ENCODE results near the gene ELP2. TPM values are rescaled to one million over a fixed set of nuclear protein-coding genes. Genes with fewer than 3 reads are reported as not detected.
A peak's percentile ranks its signal among the peaks of the same experiment; 100 is the strongest.

The ELP2 gene
- total RNA-seq, 1 donor from 2014 or later = 89.9 TPM

DNA sequence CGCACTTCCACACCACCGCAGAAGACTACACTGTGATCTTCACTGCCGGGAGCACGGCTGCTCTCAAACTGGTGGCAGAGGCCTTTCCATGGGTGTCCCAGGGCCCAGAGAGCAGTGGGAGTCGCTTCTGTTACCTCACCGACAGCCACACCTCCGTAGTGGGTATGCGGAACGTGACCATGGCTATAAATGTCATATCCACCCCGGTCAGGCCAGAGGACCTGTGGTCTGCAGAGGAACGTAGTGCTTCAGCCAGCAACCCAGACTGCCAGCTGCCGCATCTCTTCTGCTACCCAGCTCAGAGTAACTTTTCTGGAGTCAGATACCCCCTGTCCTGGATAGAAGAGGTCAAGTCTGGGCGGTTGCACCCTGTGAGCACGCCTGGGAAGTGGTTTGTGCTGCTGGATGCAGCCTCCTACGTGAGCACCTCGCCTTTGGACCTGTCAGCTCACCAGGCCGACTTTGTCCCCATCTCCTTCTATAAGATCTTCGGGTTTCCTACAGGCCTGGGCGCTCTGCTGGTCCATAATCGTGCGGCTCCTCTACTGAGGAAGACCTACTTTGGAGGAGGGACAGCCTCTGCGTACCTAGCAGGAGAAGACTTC, 70.1 kb downstream of the ELP2 start:
- H3K9me3 Mint-ChIP-seq (ENCODE audit: unreplicated experiment) = no peaks in the 10 kb centered on the region
- DNase-seq (ENCODE audit: extremely low spot score, unreplicated experiment) = peak; percentile 75
- H3K4me1 Mint-ChIP-seq (ENCODE audit: unreplicated experiment) = no peaks in the 10 kb centered on the region
- no peaks in the 10 kb centered on the region for H3K27me3 Mint-ChIP-seq (ENCODE audit: unreplicated experiment)
- no peaks in the 10 kb centered on the region for H3K36me3 Mint-ChIP-seq (ENCODE audit: unreplicated experiment)
- H3K27ac Mint-ChIP-seq (ENCODE audit: unreplicated experiment) = no peak overlapping the region
- TF ChIP-seq, protein P1, sequence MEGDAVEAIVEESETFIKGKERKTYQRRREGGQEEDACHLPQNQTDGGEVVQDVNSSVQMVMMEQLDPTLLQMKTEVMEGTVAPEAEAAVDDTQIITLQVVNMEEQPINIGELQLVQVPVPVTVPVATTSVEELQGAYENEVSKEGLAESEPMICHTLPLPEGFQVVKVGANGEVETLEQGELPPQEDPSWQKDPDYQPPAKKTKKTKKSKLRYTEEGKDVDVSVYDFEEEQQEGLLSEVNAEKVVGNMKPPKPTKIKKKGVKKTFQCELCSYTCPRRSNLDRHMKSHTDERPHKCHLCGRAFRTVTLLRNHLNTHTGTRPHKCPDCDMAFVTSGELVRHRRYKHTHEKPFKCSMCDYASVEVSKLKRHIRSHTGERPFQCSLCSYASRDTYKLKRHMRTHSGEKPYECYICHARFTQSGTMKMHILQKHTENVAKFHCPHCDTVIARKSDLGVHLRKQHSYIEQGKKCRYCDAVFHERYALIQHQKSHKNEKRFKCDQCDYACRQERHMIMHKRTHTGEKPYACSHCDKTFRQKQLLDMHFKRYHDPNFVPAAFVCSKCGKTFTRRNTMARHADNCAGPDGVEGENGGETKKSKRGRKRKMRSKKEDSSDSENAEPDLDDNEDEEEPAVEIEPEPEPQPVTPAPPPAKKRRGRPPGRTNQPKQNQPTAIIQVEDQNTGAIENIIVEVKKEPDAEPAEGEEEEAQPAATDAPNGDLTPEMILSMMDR (IDR thresholded peaks at IDR 0.05) = no peak
- H3K4me3 Mint-ChIP-seq (ENCODE audit: unreplicated experiment) = no peak overlapping the region

DNA sequence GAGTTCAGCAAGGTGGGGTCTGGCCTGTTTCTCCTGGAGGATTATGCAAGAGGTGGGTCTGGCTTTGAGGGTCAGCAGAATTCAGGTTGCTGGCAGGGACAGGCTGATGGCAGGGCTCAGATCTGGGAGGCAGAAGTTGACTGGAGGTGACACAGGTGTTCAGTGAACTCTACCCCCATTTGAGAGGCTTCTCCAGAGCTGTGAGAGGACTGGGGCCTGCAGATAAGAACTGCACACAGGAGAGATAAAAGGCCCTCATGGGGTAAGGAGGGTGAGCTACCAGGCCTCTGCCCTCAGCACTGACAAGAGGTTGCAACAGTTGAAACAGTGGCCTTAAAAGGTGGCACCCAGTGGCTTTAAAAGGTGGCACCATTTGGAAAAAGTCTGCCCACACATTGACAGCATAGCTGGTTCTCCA, 70.7 kb downstream of the ELP2 start:
- Mint-ChIP-seq H3K4me1 (ENCODE audit: unreplicated experiment) (no peaks in the 10 kb centered on the region), H3K36me3 (ENCODE audit: unreplicated experiment) (peaks cover 4% of the 10 kb centered on the region), H3K27ac (ENCODE audit: unreplicated experiment) (no peak overlapping the region), H3K9me3 (ENCODE audit: unreplicated experiment) (no peaks in the 10 kb centered on the region), H3K27me3 (ENCODE audit: unreplicated experiment) (no peaks in the 10 kb centered on the region), H3K4me3 (ENCODE audit: unreplicated experiment) (no peak overlapping the region)
- DNase-seq (ENCODE audit: extremely low spot score, unreplicated experiment) = no peak
- TF ChIP-seq, protein P1 (IDR thresholded peaks at IDR 0.05) = no peak

DNA sequence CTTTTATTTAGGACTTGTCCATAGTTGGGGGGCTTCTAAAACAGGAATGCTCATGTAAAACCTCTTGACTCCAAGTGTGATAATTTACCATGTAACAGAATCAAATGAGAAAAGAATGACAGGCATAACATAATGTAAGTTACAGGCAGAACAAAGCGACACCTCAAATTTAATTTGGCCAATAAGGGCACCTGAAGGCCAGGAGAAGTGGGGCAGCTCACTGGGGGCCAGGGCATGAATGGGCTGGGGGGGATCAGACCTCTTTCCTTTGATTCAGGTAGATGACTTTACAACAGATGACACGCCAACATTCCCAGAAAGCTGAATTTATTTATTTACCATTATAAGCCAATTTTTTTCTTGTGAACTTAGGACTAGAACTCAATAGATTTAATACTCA, 72.1 kb downstream of the ELP2 start:
- Mint-ChIP-seq H3K27ac (ENCODE audit: unreplicated experiment) (no peak overlapping the region), H3K9me3 (ENCODE audit: unreplicated experiment) (no peaks in the 10 kb centered on the region), H3K27me3 (ENCODE audit: unreplicated experiment) (no peaks in the 10 kb centered on the region), H3K36me3 (ENCODE audit: unreplicated experiment) (peaks cover 8% of the 10 kb centered on the region), H3K4me1 (ENCODE audit: unreplicated experiment) (no peaks in the 10 kb centered on the region), H3K4me3 (ENCODE audit: unreplicated experiment) (no peak overlapping the region)
- DNase-seq (ENCODE audit: extremely low spot score, unreplicated experiment) = peak; percentile 59
- TF ChIP-seq, protein P1 (IDR thresholded peaks at IDR 0.05) = no peak

DNA sequence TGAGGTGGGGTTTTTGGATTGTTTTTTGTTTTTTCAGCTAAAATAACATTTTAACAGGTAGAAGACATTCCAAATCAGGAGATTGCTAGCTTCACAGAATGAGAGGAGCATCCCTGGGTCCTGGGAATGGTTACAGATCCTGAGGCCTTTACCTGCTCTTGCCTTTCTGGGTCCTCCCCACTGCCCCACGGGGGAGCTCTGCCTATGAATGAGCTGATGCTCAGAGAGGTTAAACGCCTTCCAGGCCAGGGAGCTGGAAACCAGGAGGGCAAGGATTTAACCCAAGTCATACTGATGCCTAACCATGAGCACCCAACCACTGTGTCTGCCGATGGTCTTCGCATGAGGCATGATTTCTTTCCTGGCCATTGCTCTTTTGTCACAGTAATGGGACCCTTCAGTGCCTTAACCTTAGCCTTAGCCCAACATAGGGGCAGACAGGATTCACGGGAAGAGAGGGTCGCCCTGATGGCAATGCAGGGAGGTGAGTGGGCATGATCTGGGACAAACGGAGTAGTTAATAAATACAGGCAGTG, 73.7 kb downstream of the ELP2 start:
- H3K36me3 Mint-ChIP-seq (ENCODE audit: unreplicated experiment) = peaks cover 18% of the 10 kb centered on the region
- TF ChIP-seq, protein P1 (IDR thresholded peaks at IDR 0.05) = no peak
- no peak overlapping the region for H3K4me3 Mint-ChIP-seq (ENCODE audit: unreplicated experiment)
- H3K4me1 Mint-ChIP-seq (ENCODE audit: unreplicated experiment) = no peaks in the 10 kb centered on the region
- no peak overlapping the region for H3K27ac Mint-ChIP-seq (ENCODE audit: unreplicated experiment)
- peak; percentile 57 for DNase-seq (ENCODE audit: extremely low spot score, unreplicated experiment)
- no peaks in the 10 kb centered on the region for H3K27me3 Mint-ChIP-seq (ENCODE audit: unreplicated experiment)
- peaks cover 10% of the 10 kb centered on the region for H3K9me3 Mint-ChIP-seq (ENCODE audit: unreplicated experiment)

DNA sequence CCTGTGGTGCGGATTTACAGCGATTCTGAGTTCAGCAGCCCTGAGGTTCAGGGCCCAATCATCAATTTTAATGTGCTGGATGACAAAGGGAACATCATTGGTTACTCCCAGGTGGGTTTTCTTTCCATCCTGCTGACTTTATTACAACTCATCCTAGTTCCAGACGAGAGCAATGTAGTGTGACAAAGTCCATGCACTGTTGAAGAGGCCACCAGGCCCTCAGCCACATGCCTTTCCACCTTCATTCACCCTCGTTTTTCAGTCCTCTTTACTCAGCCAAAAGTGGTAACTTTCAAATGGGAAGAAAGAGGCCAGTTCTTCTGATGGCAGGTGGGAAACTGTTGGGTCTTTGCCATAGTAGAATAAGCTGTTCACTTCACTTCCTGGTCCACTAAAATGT, 75.5 kb downstream of the ELP2 start:
- H3K4me1 Mint-ChIP-seq (ENCODE audit: unreplicated experiment) = no peaks in the 10 kb centered on the region
- no peak overlapping the region for H3K4me3 Mint-ChIP-seq (ENCODE audit: unreplicated experiment)
- H3K9me3 Mint-ChIP-seq (ENCODE audit: unreplicated experiment) = peaks cover 15% of the 10 kb centered on the region
- peak; percentile 67 for DNase-seq (ENCODE audit: extremely low spot score, unreplicated experiment)
- H3K27ac Mint-ChIP-seq (ENCODE audit: unreplicated experiment) = no peak overlapping the region
- H3K36me3 Mint-ChIP-seq (ENCODE audit: unreplicated experiment) = peaks cover 24% of the 10 kb centered on the region
- H3K27me3 Mint-ChIP-seq (ENCODE audit: unreplicated experiment) = no peaks in the 10 kb centered on the region
- TF ChIP-seq, protein P1 (IDR thresholded peaks at IDR 0.05) = no peak
